Cardiac muscle cell (in vitro differentiated cells and primary cell): ENCODE data around the gene TFRC. TPM values are rescaled to one million over a fixed set of nuclear protein-coding genes. Genes with fewer than 3 reads are reported as not detected.

Experiments used
- DNase-seq, 2 donors: peaks; one replicate each; pipeline versions ENCODE4 v3.0.0 to v3.0.0-alpha.2; 2010 to 2017; ENCODE audit warnings: low read depth in 1 of 2, low spot score in 1 of 2
- H3K27ac ChIP-seq: fragments of 200-600 bp; sonication (generic); 2 replicates; pipeline ENCODE4 v1.5.1; 2016
- H3K27me3 ChIP-seq: fragments of 200-600 bp; sonication (generic); 2 replicates; pipeline ENCODE4 v1.6.0; 2016; ENCODE audit warnings: control low read depth
- H3K36me3 ChIP-seq: fragments of 200-600 bp; sonication (generic); 2 replicates; pipeline ENCODE4 v1.5.1; 2016; ENCODE audit warnings: control low read depth
- H3K4me1 ChIP-seq: fragments of 200-600 bp; sonication (generic); 2 replicates; pipeline ENCODE4 v1.8.1; 2017; ENCODE audit warnings: low read depth, mild to moderate bottlenecking, mixed run types
- H3K4me3 ChIP-seq: fragments of 200-600 bp; sonication (generic); 2 replicates; pipeline ENCODE4 v1.5.1; 2016; ENCODE audit warnings: mild to moderate bottlenecking
- H3K9me3 ChIP-seq: fragments of 200-600 bp; sonication (generic); 2 replicates; pipeline ENCODE4 v1.5.1; 2017; ENCODE audit warnings: low read depth, mild to moderate bottlenecking, control low read depth
- polyA plus RNA-seq: library from polyadenylated mRNA; unstranded; fragments of >200 nt; fragmentation: Nextera tagmentation; extraction: Ambion mirVana; gene quantifications from 2 replicates; pipeline ENCODE4 v1.2.1, GENCODE V29; 2016
- total RNA-seq: library from RNA; depleted of rRNA; stranded (reverse); fragments of >200 nt; gene quantifications from 2 replicates; pipeline ENCODE4 v1.2.3, GENCODE V29; 2016
- TF ChIP-seq, protein P1 (sequence below): IDR thresholded peaks from 2 replicates; pipeline ENCODE4 v1.5.1; 2012; ENCODE audit warnings: low read depth, mild to moderate bottlenecking, low read length

TFRC gene
- total and polyA plus RNA-seq, 2 experiments from 2014 or later = 19.6 to 81.1 TPM

DNA sequence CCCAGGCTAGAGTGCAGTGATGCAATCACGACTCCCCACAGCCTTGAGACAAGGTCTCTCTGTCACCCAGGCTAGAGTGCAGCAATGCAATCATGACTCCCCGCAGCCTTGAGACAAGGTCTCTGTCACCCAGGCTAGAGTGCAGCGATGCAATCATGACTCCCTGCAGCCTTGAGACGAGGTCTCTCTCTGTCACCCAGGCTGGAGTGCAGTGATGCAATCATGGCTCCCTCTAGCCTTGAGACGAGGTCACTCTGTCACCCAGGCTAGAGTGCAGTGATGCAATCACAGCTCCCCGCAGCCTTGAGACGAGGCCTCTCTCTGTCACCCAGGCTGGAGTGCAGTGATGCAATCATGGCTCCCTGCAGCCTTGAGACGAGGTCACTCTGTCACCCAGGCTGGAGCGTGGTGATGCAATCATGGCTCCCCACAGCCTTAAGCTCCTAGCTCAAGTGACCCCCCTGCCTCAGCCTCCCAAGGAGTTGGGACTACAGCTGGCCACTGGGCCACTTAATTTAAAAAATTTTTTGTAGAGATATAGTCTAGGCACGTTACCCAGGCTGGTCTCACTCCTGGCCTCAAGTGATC is 26.1 kb downstream of the TFRC start:
- H3K4me1 ChIP-seq = no peaks in the 10 kb centered on the region
- no peak overlapping the region for H3K27ac ChIP-seq
- H3K4me3 ChIP-seq = no peak overlapping the region
- no peaks in the 10 kb centered on the region for H3K9me3 ChIP-seq
- H3K36me3 ChIP-seq = peaks cover 88% of the 10 kb centered on the region
- H3K27me3 ChIP-seq = no peaks in the 10 kb centered on the region
- DNase-seq = peak in 1 of 2 donors; percentile 21
- TF ChIP-seq, protein P1, sequence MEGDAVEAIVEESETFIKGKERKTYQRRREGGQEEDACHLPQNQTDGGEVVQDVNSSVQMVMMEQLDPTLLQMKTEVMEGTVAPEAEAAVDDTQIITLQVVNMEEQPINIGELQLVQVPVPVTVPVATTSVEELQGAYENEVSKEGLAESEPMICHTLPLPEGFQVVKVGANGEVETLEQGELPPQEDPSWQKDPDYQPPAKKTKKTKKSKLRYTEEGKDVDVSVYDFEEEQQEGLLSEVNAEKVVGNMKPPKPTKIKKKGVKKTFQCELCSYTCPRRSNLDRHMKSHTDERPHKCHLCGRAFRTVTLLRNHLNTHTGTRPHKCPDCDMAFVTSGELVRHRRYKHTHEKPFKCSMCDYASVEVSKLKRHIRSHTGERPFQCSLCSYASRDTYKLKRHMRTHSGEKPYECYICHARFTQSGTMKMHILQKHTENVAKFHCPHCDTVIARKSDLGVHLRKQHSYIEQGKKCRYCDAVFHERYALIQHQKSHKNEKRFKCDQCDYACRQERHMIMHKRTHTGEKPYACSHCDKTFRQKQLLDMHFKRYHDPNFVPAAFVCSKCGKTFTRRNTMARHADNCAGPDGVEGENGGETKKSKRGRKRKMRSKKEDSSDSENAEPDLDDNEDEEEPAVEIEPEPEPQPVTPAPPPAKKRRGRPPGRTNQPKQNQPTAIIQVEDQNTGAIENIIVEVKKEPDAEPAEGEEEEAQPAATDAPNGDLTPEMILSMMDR = no peak

DNA sequence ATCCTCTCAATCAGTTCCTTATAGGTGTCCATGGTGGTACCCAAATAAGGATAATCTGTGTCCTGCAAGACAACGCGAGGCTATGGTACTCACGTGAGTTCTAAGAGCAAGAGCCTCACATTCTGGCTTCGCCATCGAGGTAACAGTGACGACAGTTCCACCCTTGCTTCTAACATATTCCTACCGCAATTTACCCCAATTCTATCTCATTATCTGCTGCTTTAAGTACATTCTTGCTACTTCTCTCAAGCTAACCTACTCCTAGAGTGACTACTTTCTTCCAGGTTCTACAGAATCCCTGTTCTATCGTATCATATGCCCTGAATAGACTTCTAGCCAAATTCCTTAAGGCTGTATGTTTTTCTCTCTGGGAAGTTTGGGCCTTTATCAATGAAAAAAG is 26.6 kb downstream of the TFRC start:
- TF ChIP-seq, protein P1 = no peak
- Histone ChIP-seq H3K36me3 (peaks cover 91% of the 10 kb centered on the region), H3K4me1 (no peaks in the 10 kb centered on the region), H3K27ac (no peak overlapping the region), H3K9me3 (no peaks in the 10 kb centered on the region), H3K27me3 (no peaks in the 10 kb centered on the region), H3K4me3 (no peak overlapping the region)
- no peak for DNase-seq

DNA sequence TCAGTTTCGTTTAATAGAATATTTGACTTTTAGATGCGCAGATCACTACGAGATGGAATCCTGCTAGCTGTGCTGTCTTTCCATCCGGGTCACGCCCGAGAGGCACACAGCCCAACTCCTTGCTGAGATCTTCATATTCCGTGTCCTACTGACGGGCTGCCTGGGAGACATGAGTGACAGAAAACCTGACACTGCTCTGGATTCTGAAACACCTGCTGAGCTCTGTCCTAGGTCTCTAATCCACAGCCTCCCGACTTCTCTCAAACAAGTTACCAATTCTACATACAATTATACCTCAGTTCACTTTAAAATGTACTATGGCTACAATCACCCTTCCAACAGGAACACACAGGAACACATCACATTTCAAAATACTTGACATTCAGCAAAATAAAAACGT is 27.2 kb downstream of the TFRC start:
- H3K36me3 ChIP-seq = peaks cover 90% of the 10 kb centered on the region
- no peaks in the 10 kb centered on the region for H3K9me3 ChIP-seq
- H3K4me3 ChIP-seq = no peak overlapping the region
- DNase-seq = no peak
- no peaks in the 10 kb centered on the region for H3K27me3 ChIP-seq
- TF ChIP-seq, protein P1 = no peak
- H3K27ac ChIP-seq = no peak overlapping the region
- H3K4me1 ChIP-seq = no peaks in the 10 kb centered on the region

DNA sequence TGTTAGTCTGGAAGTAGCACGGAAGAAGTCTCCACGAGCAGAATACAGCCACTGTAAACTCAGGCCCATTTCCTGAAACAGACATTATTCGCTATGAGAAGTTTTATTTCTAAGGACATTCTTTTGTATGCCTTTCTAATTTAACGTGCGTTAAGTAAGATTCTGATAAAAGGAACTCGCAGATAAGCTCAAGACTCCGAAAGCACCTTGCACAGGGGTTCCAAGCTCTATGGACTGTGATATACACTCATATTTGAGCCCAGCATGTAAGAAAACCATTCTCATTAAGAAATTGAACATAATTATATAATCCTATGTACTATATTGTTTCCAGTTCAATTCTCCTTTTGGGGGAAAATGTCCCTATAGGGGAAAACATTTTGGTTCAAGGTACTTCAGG is 28.4 kb downstream of the TFRC start:
- H3K9me3 ChIP-seq = no peaks in the 10 kb centered on the region
- peaks cover 90% of the 10 kb centered on the region for H3K36me3 ChIP-seq
- no peak overlapping the region for H3K4me3 ChIP-seq
- TF ChIP-seq, protein P1 = no peak
- H3K27me3 ChIP-seq = no peaks in the 10 kb centered on the region
- H3K27ac ChIP-seq = no peak overlapping the region
- no peak for DNase-seq
- H3K4me1 ChIP-seq = no peaks in the 10 kb centered on the region

DNA sequence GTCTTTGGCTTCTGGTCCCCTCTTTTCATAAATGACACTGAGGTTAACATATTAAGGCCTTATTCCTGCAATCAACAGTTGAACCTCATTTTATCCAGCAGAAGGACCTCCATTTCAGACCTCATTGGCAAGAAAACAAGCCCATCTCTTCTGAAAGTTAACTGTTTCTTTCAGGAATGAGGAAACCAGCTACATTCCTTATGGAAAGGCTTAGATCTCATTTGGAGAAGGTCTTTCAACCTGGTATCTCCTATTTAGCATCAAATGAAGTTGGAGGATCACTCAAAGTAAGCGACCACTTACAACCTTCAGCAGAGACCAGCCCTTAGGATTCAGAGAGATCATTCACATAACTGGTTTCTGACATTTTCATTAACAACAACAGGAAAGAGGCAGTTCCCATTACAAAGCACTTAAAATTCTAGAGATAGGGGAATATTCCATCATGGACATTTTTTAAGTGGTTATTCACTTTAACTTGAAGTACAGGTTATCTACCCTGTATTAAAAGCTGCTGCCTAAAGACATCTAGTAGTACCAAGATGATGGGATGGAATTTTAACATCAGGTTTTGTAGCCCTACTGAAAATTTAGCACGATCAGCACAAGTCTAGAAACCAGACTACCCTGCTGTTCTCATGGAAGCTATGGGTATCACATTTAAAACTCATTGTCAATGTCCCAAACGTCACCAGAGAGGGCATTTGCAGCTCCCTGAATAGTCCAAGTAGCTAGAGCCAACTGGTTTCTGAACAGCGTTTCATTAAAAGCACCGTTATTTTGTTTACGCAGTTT is 30.4 kb downstream of the TFRC start:
- TF ChIP-seq, protein P1 = no peak
- Histone ChIP-seq H3K36me3 (peaks cover 70% of the 10 kb centered on the region), H3K27me3 (no peaks in the 10 kb centered on the region), H3K27ac (peak overlapping the region; percentile 39), H3K4me3 (no peak overlapping the region), H3K9me3 (no peaks in the 10 kb centered on the region), H3K4me1 (no peaks in the 10 kb centered on the region)
- no peak for DNase-seq
